ENCODE measurements around the gene GLTP.

GRCh38 chr12:109857715-109858114 lies 22.6 kb downstream of the GLTP start:
- no peak for TF ChIP-seq POLR2A (IDR thresholded peaks at IDR 0.05)
- TF ChIP-seq CTCF (IDR thresholded peaks at IDR 0.05) = no peak

Data from heart left ventricle (tissue), 13 donors.